Urothelium cell line (cell line): ENCODE data around the gene FUT2.

Experiments
- DNase-seq: peaks from one replicate; pipeline ENCODE4 v3.0.0; 2011; ENCODE audit warnings: low spot score, mixed read lengths
- FAIRE-seq: peaks from 2 replicates; lab custom pipeline; 2011; peaks lifted over from hg19 to GRCh38; lab: Jason Lieb, UNC

FUT2 gene

GRCh38 chr19:48746738-48747575 lies 51.2 kb downstream of the FUT2 start, which contains the start of gene IZUMO1:
IZUMO1 (minus strand) TSS chr19:48746909; CDS start chr19:48745859, 1,050 bp downstream.
- DNase-seq (no peak), FAIRE-seq (no peak)

GRCh38 chr19:48749571-48750198 lies 53.9 kb downstream of the FUT2 start:
- DNase-seq (no peak), FAIRE-seq (no peak)

GRCh38 chr19:48750351-48750750 lies 54.6 kb downstream of the FUT2 start:
- DNase-seq (no peak), FAIRE-seq (no peak)

DNA sequence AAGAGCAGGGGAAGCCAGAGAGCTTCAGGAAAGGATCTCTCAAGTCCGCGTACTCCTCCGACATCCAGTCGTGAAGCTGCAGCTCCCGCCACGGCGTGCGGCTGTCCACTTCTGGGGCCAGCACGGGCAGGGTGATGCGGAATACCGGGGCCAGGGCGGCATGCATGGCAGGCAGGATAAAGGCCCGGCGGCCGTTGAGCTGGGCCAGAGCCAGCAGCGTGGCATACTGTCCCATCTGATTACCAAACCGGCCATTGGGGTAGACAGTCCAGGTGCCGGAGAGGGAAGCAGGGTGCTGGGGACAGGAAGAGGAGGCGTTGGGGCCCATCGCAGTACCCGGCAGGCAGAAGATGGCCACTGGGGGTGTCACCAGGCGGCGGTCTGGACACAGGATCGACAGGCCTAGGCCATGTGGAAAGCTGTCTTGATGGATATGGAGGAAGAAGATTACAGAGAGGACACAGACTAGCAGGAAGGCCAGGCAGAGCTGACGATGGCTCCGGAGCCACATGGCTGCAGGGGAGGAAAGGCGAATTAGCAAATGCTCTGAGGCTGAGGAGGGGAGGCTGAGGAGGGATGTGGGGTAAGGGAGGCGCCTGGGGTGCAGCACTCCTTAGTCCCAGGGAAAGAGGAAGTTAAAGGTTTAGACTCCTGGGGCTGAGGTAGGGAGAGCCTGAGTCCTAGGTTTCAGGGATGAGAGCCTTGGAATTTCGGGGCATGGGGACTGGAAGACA lies 55.2 kb downstream of the FUT2 start:
- FAIRE-seq (no peak), DNase-seq (no peak)

DNA sequence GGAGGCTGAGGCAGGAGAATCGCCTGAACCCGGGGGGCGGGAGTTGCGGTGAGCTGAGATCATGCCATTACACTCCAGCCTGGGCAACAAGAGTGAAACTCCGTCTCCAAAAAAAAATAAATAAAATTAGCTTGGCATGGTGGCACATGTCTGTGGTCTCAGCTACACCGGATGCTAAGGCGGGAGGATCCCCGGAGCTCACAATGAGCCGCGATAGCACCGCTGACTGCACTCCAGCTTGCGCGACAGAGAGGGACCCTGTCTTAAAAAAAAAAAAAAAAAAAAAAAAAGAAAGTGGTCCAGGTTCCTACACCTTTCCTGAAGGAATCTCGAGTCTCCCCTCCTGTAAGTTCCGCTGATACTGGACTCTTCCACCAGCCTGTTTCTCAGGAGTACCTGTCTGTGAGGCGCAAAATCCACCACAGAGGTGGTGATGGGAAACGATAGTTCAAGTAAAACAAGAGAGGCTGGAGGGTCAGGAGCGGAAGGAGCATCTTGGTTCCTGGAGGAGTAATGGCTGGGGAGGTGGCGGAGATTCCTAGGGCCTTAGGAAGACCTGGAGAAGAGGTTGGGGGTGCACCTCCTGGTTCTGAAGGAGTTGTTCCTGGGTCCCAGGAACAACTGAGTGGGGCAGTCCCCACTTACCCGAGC lies 56.2 kb downstream of the FUT2 start:
- no peak for FAIRE-seq
- DNase-seq, result no peak

DNA sequence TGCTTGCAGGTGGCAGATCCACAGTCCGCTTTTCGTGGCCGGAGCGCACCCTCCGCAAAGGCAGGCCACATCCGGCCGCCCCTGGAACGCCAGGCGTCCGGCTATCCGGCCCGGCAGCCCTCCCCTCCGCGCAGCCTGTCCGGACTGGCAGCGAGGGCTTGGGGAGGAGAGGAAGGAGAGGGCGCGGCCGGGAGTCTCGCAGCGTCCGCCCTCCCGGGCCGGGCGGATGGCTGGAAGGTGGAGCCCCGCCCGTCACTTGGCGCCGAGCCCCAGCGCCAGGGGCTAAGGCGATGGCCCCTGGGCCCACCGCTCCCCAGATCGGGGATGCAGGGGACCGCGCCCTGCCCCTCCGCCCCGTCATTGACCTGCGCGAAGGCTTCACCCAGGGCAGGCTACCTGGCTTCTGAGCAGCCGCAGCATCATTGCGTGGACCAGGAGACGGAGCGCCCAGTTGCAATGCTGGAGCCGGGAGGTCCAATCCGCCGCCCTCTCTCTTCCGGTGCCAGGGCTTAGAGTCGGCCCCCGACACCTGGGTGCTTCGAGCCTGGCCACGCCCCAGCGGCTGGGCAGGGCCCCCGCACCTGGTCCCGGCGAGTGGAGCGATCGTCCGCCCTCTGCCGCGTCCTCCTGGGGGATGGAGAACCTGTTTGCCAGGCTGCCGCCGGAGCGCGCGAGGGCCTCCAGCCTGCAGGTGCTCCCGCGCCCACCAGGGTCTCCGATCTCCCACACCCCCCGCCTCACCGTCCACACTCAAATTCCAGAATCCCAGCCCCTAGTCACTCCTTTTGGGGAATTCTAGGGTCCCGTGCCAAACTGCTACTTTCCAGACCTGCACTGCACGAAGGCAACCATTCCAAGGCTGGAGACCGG lies 57.0 kb downstream of the FUT2 start, which contains the start of gene FUT1:
Gene FUT1, minus strand, starts transcription at position 146 of the 870 bp plus-strand sequence. CDS start 1,360 bp downstream, outside the sequence.
- DNase-seq (peak; percentile 60), FAIRE-seq (no peak)

- FAIRE-seq (no peak), DNase-seq (peak; percentile 56)
Observed at GRCh38 chr19:48755084-48755641, 59.4 kb downstream of the FUT2 start, which contains the start of gene FGF21. FGF21 (plus strand) TSS chr19:48755524; CDS start chr19:48756237, 713 bp downstream.
